GM12891 (cell line): Measurements from ENCODE around the gene SMAD3.

Experiments
- POLR2A ChIP-seq: IDR thresholded peaks from 2 replicates; pipeline ENCODE4 v1.6.1; 2011; ENCODE audit warnings: low read depth, low read length, control low read depth
- POLR2AphosphoS5 ChIP-seq: IDR thresholded peaks from 2 replicates; pipeline ENCODE4 v1.6.1; 2011; ENCODE audit warnings: low read depth, low read length, control low read depth
- SPI1 ChIP-seq: IDR thresholded peaks from 2 replicates; pipeline ENCODE4 v1.6.1; 2011; ENCODE audit warnings: low read depth, low read length, control low read depth
- TAF1 ChIP-seq: IDR thresholded peaks from 2 replicates; pipeline ENCODE4 v1.6.1; 2011; ENCODE audit warnings: low read depth, low read length, control low read depth

GRCh38 chr15:67180514-67181191 lies 115.3 kb downstream of the SMAD3 start:
- TF ChIP-seq POLR2AphosphoS5 = no peak
- TF ChIP-seq SPI1 = no peak
- no peak for TF ChIP-seq POLR2A
- TF ChIP-seq TAF1 = no peak
